ENCODE data around the gene PLGRKT. TPM values are rescaled to one million over a fixed set of nuclear protein-coding genes. Genes with fewer than 3 reads are reported as not detected.
"Not testable (repeated sequence)": the region's sequence is repeated elsewhere in the genome, so short reads cannot be mapped to it uniquely, and the experiment has no call there.

Gene PLGRKT
- total RNA-seq, 2 experiments from 2014 or later: 48.9 to 51.4 TPM

DNA sequence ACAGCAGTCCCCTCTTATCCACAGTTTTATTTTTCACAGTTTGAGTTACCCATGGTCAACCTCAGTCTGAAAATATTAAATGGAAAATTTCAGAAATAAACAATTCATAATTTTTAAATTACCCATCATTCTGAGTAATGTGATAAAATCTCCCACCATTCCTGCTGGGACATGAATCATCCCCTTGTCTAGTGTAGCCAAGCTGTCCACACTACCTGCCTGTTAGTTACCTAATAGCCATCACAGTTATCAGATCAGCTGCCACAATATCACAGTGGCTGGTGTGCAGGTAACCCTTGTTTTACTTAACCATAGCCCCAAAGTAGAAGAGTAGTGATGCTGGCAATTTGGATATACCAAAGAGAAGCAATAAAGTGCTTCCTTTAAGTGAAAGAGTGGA, 10.7 kb downstream of the PLGRKT start:
- no peaks in the 10 kb centered on the region for H3K27me3 Mint-ChIP-seq (ENCODE audit: low read depth)
- H3K4me3 Mint-ChIP-seq: no peak overlapping the region
- peaks cover 6% of the 10 kb centered on the region for H3K4me1 Mint-ChIP-seq (ENCODE audit: low read depth)
- H3K27ac Mint-ChIP-seq: no peak overlapping the region
- CTCF ChIA-PET: interaction anchor here (0.7 to 5.3 kb wide), 5 partner anchors 14 to 241 kb away, joined by 3 to 45 read pairs (median 8); partner anchors contain the start of gene INSL6
- H3K9me3 Mint-ChIP-seq: no peaks in the 10 kb centered on the region
- peaks cover 12% of the 10 kb centered on the region for H3K36me3 Mint-ChIP-seq (ENCODE audit: low read depth)
- intact Hi-C loops (cut with micrococcal nuclease): loop anchor here (10.0 kb wide), 1 partner anchor 162 kb away; no protein-coding TSS in a partner anchor
- no peak for DNase-seq

DNA sequence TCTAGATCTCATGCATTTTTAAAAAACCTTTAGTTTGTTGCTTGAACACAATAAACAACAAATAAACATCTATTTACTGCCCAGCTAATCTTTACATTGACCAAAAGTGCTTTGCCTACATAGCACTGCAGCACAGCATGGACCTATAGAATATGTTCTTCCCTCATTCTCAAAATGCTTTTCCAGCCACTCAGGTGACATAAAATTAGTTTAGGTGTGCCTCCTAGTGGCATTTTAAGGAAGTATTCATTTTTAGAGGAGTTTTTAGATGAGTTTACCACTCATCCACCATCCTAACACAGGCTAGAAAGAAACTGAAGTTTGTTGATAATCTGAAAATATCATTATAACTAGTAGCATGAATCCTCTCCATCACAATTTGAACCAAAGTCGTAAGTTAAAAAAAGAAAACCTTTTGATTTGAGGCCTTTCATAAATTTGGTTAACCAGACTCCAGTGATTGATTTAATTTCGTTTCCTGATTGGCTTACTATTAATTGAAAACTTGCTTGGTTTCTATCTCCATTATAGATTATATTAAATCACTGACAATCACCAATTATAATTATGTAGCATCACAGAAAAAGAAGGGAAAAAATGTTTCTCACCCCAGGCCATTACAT, 12.6 kb downstream of the PLGRKT start:
- no peaks in the 10 kb centered on the region for H3K9me3 Mint-ChIP-seq
- no peak overlapping the region for H3K4me3 Mint-ChIP-seq
- no peak for DNase-seq
- H3K27me3 Mint-ChIP-seq (ENCODE audit: low read depth): no peaks in the 10 kb centered on the region
- peaks cover 13% of the 10 kb centered on the region for H3K4me1 Mint-ChIP-seq (ENCODE audit: low read depth)
- peaks cover 3% of the 10 kb centered on the region for H3K36me3 Mint-ChIP-seq (ENCODE audit: low read depth)
- intact Hi-C loops (cut with micrococcal nuclease): loop anchor here (1.0 to 10.0 kb wide), 5 partner anchors 104 to 666 kb away; no protein-coding TSS in a partner anchor
- CTCF ChIA-PET: interaction anchor here (0.6 to 5.3 kb wide), 15 partner anchors 8 to 663 kb away, joined by 3 to 45 read pairs (median 3); partner anchors contain the start of gene INSL6
- no peak overlapping the region for H3K27ac Mint-ChIP-seq

DNA sequence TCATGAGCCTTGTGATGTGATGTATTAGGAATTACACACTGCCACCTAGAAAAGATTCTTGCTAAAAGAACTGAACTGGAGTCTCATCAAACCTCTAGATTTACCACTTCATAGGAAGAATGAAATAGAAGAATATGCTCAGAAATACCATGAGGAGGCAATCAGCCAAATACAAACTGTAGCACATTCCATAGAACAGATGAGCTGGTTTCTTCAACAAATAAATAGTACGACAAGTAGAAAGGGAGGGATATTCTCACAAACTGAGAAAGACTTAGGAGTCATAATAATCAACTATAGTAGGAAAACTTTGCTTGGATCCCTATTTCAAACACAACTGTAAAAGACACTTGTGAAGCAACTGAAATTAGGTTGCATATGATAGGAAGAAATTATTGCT, 15.4 kb downstream of the PLGRKT start:
- CTCF ChIA-PET: interaction anchor here (0.7 kb wide), 1 partner anchor 208 kb away, joined by 4 read pairs; no protein-coding TSS in a partner anchor
- H3K36me3 Mint-ChIP-seq (ENCODE audit: low read depth): peaks cover 13% of the 10 kb centered on the region
- no peaks in the 10 kb centered on the region for H3K27me3 Mint-ChIP-seq (ENCODE audit: low read depth)
- H3K4me1 Mint-ChIP-seq (ENCODE audit: low read depth): peaks cover 12% of the 10 kb centered on the region
- DNase-seq: no peak
- no peaks in the 10 kb centered on the region for H3K9me3 Mint-ChIP-seq
- no peak overlapping the region for H3K27ac Mint-ChIP-seq
- intact Hi-C loops (cut with micrococcal nuclease): loop anchor here (10.0 kb wide), 1 partner anchor 157 kb away; no protein-coding TSS in a partner anchor
- H3K4me3 Mint-ChIP-seq: no peak overlapping the region

DNA sequence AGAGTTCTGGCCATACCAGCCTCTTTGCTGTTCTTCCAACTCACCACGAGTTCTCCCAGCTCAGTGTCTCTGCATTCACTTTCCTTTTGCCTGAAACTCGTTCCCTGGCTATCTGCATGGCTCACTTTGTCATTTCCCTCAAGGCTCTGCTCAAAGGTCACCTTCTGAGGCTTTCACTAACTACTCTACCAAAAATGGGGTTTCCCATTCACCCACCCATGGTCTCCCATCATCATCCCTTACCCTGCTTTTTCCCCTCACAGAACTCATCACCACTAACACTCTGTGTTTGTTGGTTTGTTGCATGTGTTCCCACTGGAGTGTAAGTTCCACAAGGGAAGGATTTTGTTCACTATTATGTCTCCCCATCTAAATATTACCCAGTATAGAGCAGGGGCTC, 16.6 kb downstream of the PLGRKT start:
- H3K27ac Mint-ChIP-seq: no peak overlapping the region
- CTCF ChIA-PET: no interaction called here
- H3K36me3 Mint-ChIP-seq (ENCODE audit: low read depth): peaks cover 14% of the 10 kb centered on the region
- no peaks in the 10 kb centered on the region for H3K9me3 Mint-ChIP-seq
- DNase-seq: no peak
- H3K4me1 Mint-ChIP-seq (ENCODE audit: low read depth): peaks cover 14% of the 10 kb centered on the region
- intact Hi-C loops (cut with micrococcal nuclease): loop anchor here (10.0 kb wide), 1 partner anchor 156 kb away; no protein-coding TSS in a partner anchor
- no peak overlapping the region for H3K4me3 Mint-ChIP-seq
- H3K27me3 Mint-ChIP-seq (ENCODE audit: low read depth): no peaks in the 10 kb centered on the region

- intact Hi-C loops (cut with micrococcal nuclease): loop anchor here (10.0 kb wide), 1 partner anchor 155 kb away; no protein-coding TSS in a partner anchor
- Mint-ChIP-seq H3K36me3 (ENCODE audit: low read depth) (peaks cover 19% of the 10 kb centered on the region), H3K4me3 (no peak overlapping the region), H3K27me3 (ENCODE audit: low read depth) (no peaks in the 10 kb centered on the region), H3K27ac (no peak overlapping the region), H3K4me1 (ENCODE audit: low read depth) (peaks cover 14% of the 10 kb centered on the region), H3K9me3 (no peaks in the 10 kb centered on the region)
- DNase-seq: no peak
- CTCF ChIA-PET: no interaction called here
These were observed 17.7 kb downstream of the PLGRKT start for GRCh38 chr9:5419987-5420386.

DNA sequence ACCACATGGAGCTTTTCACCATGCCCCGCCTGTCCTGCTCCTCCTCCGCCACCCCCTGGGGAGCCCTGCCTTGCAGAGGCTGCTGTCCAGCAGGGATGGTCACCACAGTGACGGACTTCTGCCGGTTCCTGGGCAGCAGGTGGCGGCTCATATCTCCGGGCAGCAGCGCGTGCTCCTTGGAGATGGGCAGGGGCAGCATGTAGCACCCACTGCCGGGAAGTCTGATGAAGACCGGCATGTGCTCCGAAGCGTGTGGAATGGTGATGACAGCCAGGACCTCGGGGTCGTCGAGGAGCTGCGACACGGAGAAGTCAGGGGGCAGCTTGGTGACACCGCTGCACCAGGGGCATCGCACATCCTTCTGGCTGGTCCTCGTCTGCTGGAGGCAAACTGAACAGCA, 19.2 kb downstream of the PLGRKT start:
- no peak for DNase-seq
- H3K27me3 Mint-ChIP-seq (ENCODE audit: low read depth): no peaks in the 10 kb centered on the region
- H3K4me3 Mint-ChIP-seq: no peak overlapping the region
- no peak overlapping the region for H3K27ac Mint-ChIP-seq
- intact Hi-C loops (cut with micrococcal nuclease): no loop called here
- peaks cover 14% of the 10 kb centered on the region for H3K4me1 Mint-ChIP-seq (ENCODE audit: low read depth)
- H3K9me3 Mint-ChIP-seq: peaks cover 4% of the 10 kb centered on the region
- H3K36me3 Mint-ChIP-seq (ENCODE audit: low read depth): peaks cover 29% of the 10 kb centered on the region
- CTCF ChIA-PET: interaction anchor here (1.2 kb wide), 1 partner anchor 140 kb away, joined by 5 read pairs; no protein-coding TSS in a partner anchor

GRCh38 chr9:5416953-5417352, 20.8 kb downstream of the PLGRKT start:
- no peak for DNase-seq
- CTCF ChIA-PET: interaction anchor here (0.6 to 1.7 kb wide), 4 partner anchors 8 to 245 kb away, joined by 3 to 9 read pairs (median 6); partner anchors contain the start of gene INSL6
- no peak overlapping the region for H3K27ac Mint-ChIP-seq
- no peaks in the 10 kb centered on the region for H3K27me3 Mint-ChIP-seq (ENCODE audit: low read depth)
- H3K36me3 Mint-ChIP-seq (ENCODE audit: low read depth): peaks cover 38% of the 10 kb centered on the region
- no peak overlapping the region for H3K4me3 Mint-ChIP-seq
- peaks cover 9% of the 10 kb centered on the region for H3K9me3 Mint-ChIP-seq
- H3K4me1 Mint-ChIP-seq (ENCODE audit: low read depth): peaks cover 14% of the 10 kb centered on the region
- intact Hi-C loops (cut with micrococcal nuclease): no loop called here

GRCh38 chr9:5408596-5408995, 29.1 kb downstream of the PLGRKT start:
- intact Hi-C loops (cut with micrococcal nuclease): no loop called here
- H3K4me1 Mint-ChIP-seq (ENCODE audit: low read depth): peaks cover 13% of the 10 kb centered on the region

DNA sequence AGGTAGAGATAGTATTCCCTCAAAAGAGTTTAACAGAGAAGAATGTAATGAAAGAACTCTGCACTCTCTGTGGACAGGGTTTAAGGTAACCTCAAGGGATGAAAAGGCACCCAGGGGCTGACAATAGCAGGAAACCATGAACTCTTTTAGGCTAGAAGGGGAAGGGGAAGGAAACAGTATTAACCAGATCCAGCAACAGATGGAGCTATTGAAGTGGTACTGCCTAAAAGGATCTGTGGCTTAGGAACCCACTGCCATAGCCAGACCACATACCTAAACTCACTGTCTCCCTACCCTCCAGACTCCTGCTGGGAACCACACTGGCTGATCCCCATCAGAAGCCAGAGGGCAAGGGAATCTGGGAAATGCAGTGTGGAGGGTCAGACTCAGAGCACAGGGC, 35.5 kb downstream of the PLGRKT start:
- H3K27me3 Mint-ChIP-seq (ENCODE audit: low read depth): no peaks in the 10 kb centered on the region
- CTCF ChIA-PET: no interaction called here
- H3K36me3 Mint-ChIP-seq (ENCODE audit: low read depth): peaks cover 20% of the 10 kb centered on the region
- H3K4me1 Mint-ChIP-seq (ENCODE audit: low read depth): peaks cover 30% of the 10 kb centered on the region
- no peak overlapping the region for H3K4me3 Mint-ChIP-seq
- intact Hi-C loops (cut with micrococcal nuclease): no loop called here
- no peak overlapping the region for H3K27ac Mint-ChIP-seq
- DNase-seq: no peak
- H3K9me3 Mint-ChIP-seq: peaks cover 14% of the 10 kb centered on the region

More at GRCh38 chr9:5408596-5408995, 29.1 kb downstream of the PLGRKT start:
- Mint-ChIP-seq H3K36me3 (ENCODE audit: low read depth) (peaks cover 48% of the 10 kb centered on the region), H3K4me3 (no peak overlapping the region), H3K27ac (no peak overlapping the region), H3K9me3 (peaks cover 35% of the 10 kb centered on the region), H3K27me3 (ENCODE audit: low read depth) (no peaks in the 10 kb centered on the region)
- CTCF ChIA-PET: interaction anchor here (0.8 kb wide), 1 partner anchor 134 kb away, joined by 3 read pairs; no protein-coding TSS in a partner anchor
- no peak for DNase-seq

DNA sequence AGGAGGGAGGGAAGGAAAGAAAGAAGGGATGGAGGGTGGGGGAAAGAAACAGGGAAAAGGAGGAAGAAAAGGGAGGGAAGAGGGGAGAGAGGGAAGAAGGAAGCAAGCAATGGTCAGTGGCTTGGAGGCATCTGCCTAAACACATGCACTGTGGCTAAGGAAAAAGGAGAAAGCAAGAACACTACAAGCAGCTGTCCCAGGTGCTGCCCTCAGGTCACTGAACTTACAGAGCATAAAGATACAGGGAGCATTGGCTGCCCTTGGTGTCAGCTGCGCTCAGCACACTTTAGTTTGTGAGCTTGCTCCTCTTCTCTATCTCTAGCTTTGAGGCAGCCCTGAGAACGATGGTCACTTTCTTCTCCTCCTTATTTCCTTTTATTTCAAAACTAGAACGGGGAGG, 40.2 kb downstream of the PLGRKT start:
- H3K36me3 Mint-ChIP-seq (ENCODE audit: low read depth); H3K27ac Mint-ChIP-seq; H3K27me3 Mint-ChIP-seq (ENCODE audit: low read depth); intact Hi-C loops (cut with micrococcal nuclease); H3K9me3 Mint-ChIP-seq; H3K4me3 Mint-ChIP-seq; DNase-seq: not testable (repeated sequence)
- peaks cover 16% of the 10 kb centered on the region for H3K4me1 Mint-ChIP-seq (ENCODE audit: low read depth)
- CTCF ChIA-PET: interaction anchor here (0.9 kb wide), 1 partner anchor 27 kb away, joined by 3 read pairs; no protein-coding TSS in a partner anchor

GRCh38 chr9:5395428-5395827, 42.3 kb downstream of the PLGRKT start:
- no peak for DNase-seq
- Mint-ChIP-seq H3K27me3 (ENCODE audit: low read depth) (no peaks in the 10 kb centered on the region), H3K4me3 (no peak overlapping the region), H3K36me3 (ENCODE audit: low read depth) (peaks cover 4% of the 10 kb centered on the region), H3K27ac (no peak overlapping the region), H3K4me1 (ENCODE audit: low read depth) (peaks cover 11% of the 10 kb centered on the region), H3K9me3 (no peaks in the 10 kb centered on the region)
- intact Hi-C loops (cut with micrococcal nuclease): no loop called here
- CTCF ChIA-PET: interaction anchor here (1.2 kb wide), 1 partner anchor 194 kb away, joined by 3 read pairs; no protein-coding TSS in a partner anchor

- intact Hi-C loops (cut with micrococcal nuclease); CTCF ChIA-PET; H3K9me3 Mint-ChIP-seq; H3K4me3 Mint-ChIP-seq; H3K36me3 Mint-ChIP-seq (ENCODE audit: low read depth); DNase-seq; H3K27ac Mint-ChIP-seq; H3K27me3 Mint-ChIP-seq (ENCODE audit: low read depth): not testable (repeated sequence)
- H3K4me1 Mint-ChIP-seq (ENCODE audit: low read depth): peaks cover 16% of the 10 kb centered on the region
These were observed 43.7 kb downstream of the PLGRKT start for GRCh38 chr9:5393976-5394375.

- no peaks in the 10 kb centered on the region for H3K27me3 Mint-ChIP-seq (ENCODE audit: low read depth)
- no peak for DNase-seq
- CTCF ChIA-PET: no interaction called here
- intact Hi-C loops (cut with micrococcal nuclease): no loop called here
- no peak overlapping the region for H3K27ac Mint-ChIP-seq
- H3K36me3 Mint-ChIP-seq (ENCODE audit: low read depth): peaks cover 4% of the 10 kb centered on the region
- no peaks in the 10 kb centered on the region for H3K9me3 Mint-ChIP-seq
- H3K4me3 Mint-ChIP-seq: no peak overlapping the region
- H3K4me1 Mint-ChIP-seq (ENCODE audit: low read depth): peaks cover 17% of the 10 kb centered on the region
These were observed 44.2 kb downstream of the PLGRKT start for GRCh38 chr9:5393497-5393896.

Measured in activated naive CD4-positive, alpha-beta T cell treated with anti-CD3 and anti-CD28 coated beads for 36 hours (primary cell).